ENCODE data around the gene GALNT2.

The GALNT2 gene

GRCh38 chr1:230185076-230186001 is 118.3 kb downstream of the GALNT2 start:
- no peak overlapping the region for H3K4me3 ChIP-seq
- H3K4me1 ChIP-seq, result peaks cover 12% of the 10 kb centered on the region
- no peaks in the 10 kb centered on the region for H3K9me3 ChIP-seq
- in situ Hi-C loops (cut with MboI; ENCODE audit: low sequenced_read_pairs), result no loop called here
- no peak for DNase-seq (ENCODE audit: low spot score in 2 of 2)
- no peaks in the 10 kb centered on the region; the same call in 1 of the 2 replicates for H3K36me3 ChIP-seq (replicated peaks)
- no peaks in the 10 kb centered on the region for H3K27me3 ChIP-seq (ENCODE audit: low read depth)

GRCh38 chr1:230186003-230186863 is 119.2 kb downstream of the GALNT2 start:
- no peak overlapping the region for H3K4me3 ChIP-seq
- in situ Hi-C loops (cut with MboI; ENCODE audit: low sequenced_read_pairs), result no loop called here
- H3K36me3 ChIP-seq (replicated peaks), result no peaks in the 10 kb centered on the region; the same call in 1 of the 2 replicates
- DNase-seq (ENCODE audit: low spot score in 2 of 2), result peak; percentile 72 to 79
- H3K27me3 ChIP-seq (ENCODE audit: low read depth), result no peaks in the 10 kb centered on the region
- H3K4me1 ChIP-seq, result peaks cover 12% of the 10 kb centered on the region
- no peaks in the 10 kb centered on the region for H3K9me3 ChIP-seq

- no peak for DNase-seq (ENCODE audit: low spot score in 2 of 2)
- Histone ChIP-seq H3K27me3 (ENCODE audit: low read depth) (no peaks in the 10 kb centered on the region), H3K4me1 (peaks cover 12% of the 10 kb centered on the region), H3K36me3 (replicated peaks) (no peaks in the 10 kb centered on the region; the same call in 1 of the 2 replicates), H3K9me3 (no peaks in the 10 kb centered on the region), H3K4me3 (no peak overlapping the region)
- in situ Hi-C loops (cut with MboI; ENCODE audit: low sequenced_read_pairs), result no loop called here
These were observed 119.8 kb downstream of the GALNT2 start for GRCh38 chr1:230186874-230187273.

- no peaks in the 10 kb centered on the region for H3K27me3 ChIP-seq (ENCODE audit: low read depth)
- no peak overlapping the region for H3K4me3 ChIP-seq
- no peaks in the 10 kb centered on the region for H3K9me3 ChIP-seq
- no peak for DNase-seq (ENCODE audit: low spot score in 2 of 2)
- in situ Hi-C loops (cut with MboI; ENCODE audit: low sequenced_read_pairs), result no loop called here
- H3K36me3 ChIP-seq (replicated peaks), result no peaks in the 10 kb centered on the region; the same call in 1 of the 2 replicates
- H3K4me1 ChIP-seq, result peaks cover 12% of the 10 kb centered on the region
These were observed 120.3 kb downstream of the GALNT2 start for GRCh38 chr1:230187290-230187689.

GRCh38 chr1:230188826-230189225 is 121.8 kb downstream of the GALNT2 start:
- in situ Hi-C loops (cut with MboI; ENCODE audit: low sequenced_read_pairs), result no loop called here
- no peak for DNase-seq (ENCODE audit: low spot score in 2 of 2)
- no peak overlapping the region for H3K4me3 ChIP-seq
- H3K27me3 ChIP-seq (ENCODE audit: low read depth), result no peaks in the 10 kb centered on the region
- no peaks in the 10 kb centered on the region for H3K9me3 ChIP-seq
- H3K36me3 ChIP-seq (replicated peaks), result no peaks in the 10 kb centered on the region
- peaks cover 17% of the 10 kb centered on the region for H3K4me1 ChIP-seq

GRCh38 chr1:230189341-230189740 is 122.3 kb downstream of the GALNT2 start:
- no peaks in the 10 kb centered on the region for H3K9me3 ChIP-seq
- no peak for DNase-seq (ENCODE audit: low spot score in 2 of 2)
- no peaks in the 10 kb centered on the region for H3K36me3 ChIP-seq (replicated peaks)
- in situ Hi-C loops (cut with MboI; ENCODE audit: low sequenced_read_pairs), result no loop called here
- no peak overlapping the region for H3K4me3 ChIP-seq
- no peaks in the 10 kb centered on the region for H3K27me3 ChIP-seq (ENCODE audit: low read depth)
- peaks cover 17% of the 10 kb centered on the region for H3K4me1 ChIP-seq

- Histone ChIP-seq H3K4me1 (peaks cover 17% of the 10 kb centered on the region), H3K4me3 (no peak overlapping the region), H3K27me3 (ENCODE audit: low read depth) (no peaks in the 10 kb centered on the region), H3K36me3 (replicated peaks) (no peaks in the 10 kb centered on the region), H3K9me3 (no peaks in the 10 kb centered on the region)
- in situ Hi-C loops (cut with MboI; ENCODE audit: low sequenced_read_pairs), result no loop called here
- DNase-seq (ENCODE audit: low spot score in 2 of 2), result no peak
These were observed 122.8 kb downstream of the GALNT2 start for GRCh38 chr1:230189824-230190223.

- Histone ChIP-seq H3K4me3 (no peak overlapping the region), H3K9me3 (no peaks in the 10 kb centered on the region), H3K4me1 (peaks cover 10% of the 10 kb centered on the region), H3K27me3 (ENCODE audit: low read depth) (no peaks in the 10 kb centered on the region), H3K36me3 (replicated peaks) (no peaks in the 10 kb centered on the region)
- in situ Hi-C loops (cut with MboI; ENCODE audit: low sequenced_read_pairs), result no loop called here
- DNase-seq (ENCODE audit: low spot score in 2 of 2), result no peak
These were observed 124.2 kb downstream of the GALNT2 start for GRCh38 chr1:230191079-230191804.

- Histone ChIP-seq H3K4me3 (no peak overlapping the region), H3K9me3 (no peaks in the 10 kb centered on the region), H3K36me3 (replicated peaks) (no peaks in the 10 kb centered on the region), H3K4me1 (peaks cover 5% of the 10 kb centered on the region), H3K27me3 (ENCODE audit: low read depth) (no peaks in the 10 kb centered on the region)
- no peak for DNase-seq (ENCODE audit: low spot score in 2 of 2)
- in situ Hi-C loops (cut with MboI; ENCODE audit: low sequenced_read_pairs), result no loop called here
These were observed 124.8 kb downstream of the GALNT2 start for GRCh38 chr1:230191855-230192254.

- H3K4me3 ChIP-seq, result no peak overlapping the region
- no peaks in the 10 kb centered on the region for H3K27me3 ChIP-seq (ENCODE audit: low read depth)
- no peak for DNase-seq (ENCODE audit: low spot score in 2 of 2)
- in situ Hi-C loops (cut with MboI; ENCODE audit: low sequenced_read_pairs), result no loop called here
- H3K4me1 ChIP-seq, result peaks cover 5% of the 10 kb centered on the region
- no peaks in the 10 kb centered on the region for H3K36me3 ChIP-seq (replicated peaks)
- no peaks in the 10 kb centered on the region for H3K9me3 ChIP-seq
These were observed 127.5 kb downstream of the GALNT2 start for GRCh38 chr1:230194525-230194924.

GRCh38 chr1:230195199-230195598 is 128.2 kb downstream of the GALNT2 start:
- Histone ChIP-seq H3K36me3 (replicated peaks) (no peaks in the 10 kb centered on the region), H3K9me3 (no peaks in the 10 kb centered on the region), H3K27me3 (ENCODE audit: low read depth) (no peaks in the 10 kb centered on the region), H3K4me3 (no peak overlapping the region), H3K4me1 (peaks cover 5% of the 10 kb centered on the region)
- in situ Hi-C loops (cut with MboI; ENCODE audit: low sequenced_read_pairs), result no loop called here
- no peak for DNase-seq (ENCODE audit: low spot score in 2 of 2)

GRCh38 chr1:230196077-230196476 is 129.0 kb downstream of the GALNT2 start:
- in situ Hi-C loops (cut with MboI; ENCODE audit: low sequenced_read_pairs), result no loop called here
- Histone ChIP-seq H3K9me3 (no peaks in the 10 kb centered on the region), H3K4me3 (no peak overlapping the region), H3K27me3 (ENCODE audit: low read depth) (no peaks in the 10 kb centered on the region), H3K36me3 (replicated peaks) (no peaks in the 10 kb centered on the region), H3K4me1 (peaks cover 5% of the 10 kb centered on the region)
- DNase-seq (ENCODE audit: low spot score in 2 of 2), result no peak

Data from HAP-1 (cell line).